Measurements from ENCODE around the gene SLC35F3.
"Not testable (repeated sequence)": the region's sequence is repeated elsewhere in the genome, so short reads cannot be mapped to it uniquely, and the experiment has no call there.

DNA sequence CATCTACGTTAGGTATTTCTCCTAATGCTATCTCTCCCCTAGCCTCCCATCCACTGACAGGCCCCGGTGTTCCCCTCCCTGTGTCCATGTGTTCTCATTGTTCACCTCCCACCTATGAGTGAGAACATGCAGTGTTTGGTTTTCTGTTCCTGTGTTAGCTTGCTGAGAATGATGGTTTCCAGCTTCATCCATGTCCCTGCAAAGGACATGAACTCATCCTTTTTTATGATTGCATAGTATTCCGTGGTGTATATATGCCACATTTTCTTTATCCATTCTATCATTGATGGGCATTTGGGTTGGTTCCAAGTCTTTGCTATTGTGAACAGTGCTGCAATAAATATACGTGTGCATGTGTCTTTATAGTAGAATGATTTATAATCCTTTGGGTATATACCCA, 247.9 kb downstream of the SLC35F3 start:
- TF ChIP-seq, protein P1, sequence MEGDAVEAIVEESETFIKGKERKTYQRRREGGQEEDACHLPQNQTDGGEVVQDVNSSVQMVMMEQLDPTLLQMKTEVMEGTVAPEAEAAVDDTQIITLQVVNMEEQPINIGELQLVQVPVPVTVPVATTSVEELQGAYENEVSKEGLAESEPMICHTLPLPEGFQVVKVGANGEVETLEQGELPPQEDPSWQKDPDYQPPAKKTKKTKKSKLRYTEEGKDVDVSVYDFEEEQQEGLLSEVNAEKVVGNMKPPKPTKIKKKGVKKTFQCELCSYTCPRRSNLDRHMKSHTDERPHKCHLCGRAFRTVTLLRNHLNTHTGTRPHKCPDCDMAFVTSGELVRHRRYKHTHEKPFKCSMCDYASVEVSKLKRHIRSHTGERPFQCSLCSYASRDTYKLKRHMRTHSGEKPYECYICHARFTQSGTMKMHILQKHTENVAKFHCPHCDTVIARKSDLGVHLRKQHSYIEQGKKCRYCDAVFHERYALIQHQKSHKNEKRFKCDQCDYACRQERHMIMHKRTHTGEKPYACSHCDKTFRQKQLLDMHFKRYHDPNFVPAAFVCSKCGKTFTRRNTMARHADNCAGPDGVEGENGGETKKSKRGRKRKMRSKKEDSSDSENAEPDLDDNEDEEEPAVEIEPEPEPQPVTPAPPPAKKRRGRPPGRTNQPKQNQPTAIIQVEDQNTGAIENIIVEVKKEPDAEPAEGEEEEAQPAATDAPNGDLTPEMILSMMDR (IDR thresholded peaks at IDR 0.05): not testable (repeated sequence)
- TF ChIP-seq POLR2A (IDR thresholded peaks at IDR 0.05): not testable (repeated sequence)

All from adrenal gland (tissue), 5 donors.